HEK293 (cell line): ENCODE data around the gene HRAS.
A peak's percentile ranks its signal among the peaks of the same experiment; 100 is the strongest.

Source experiments
- BCL11A ChIP-seq: fragments of 450-650 bp; formaldehyde crosslinking; IDR thresholded peaks from 2 replicates; pipeline ENCODE4 v1.5.1; 2016; ENCODE audit warnings: low read depth, missing biosample characterization, missing genetic modification characterization
- EGR2 ChIP-seq: fragments of 450-650 bp; formaldehyde crosslinking; IDR thresholded peaks from 2 replicates; pipeline ENCODE4 v1.5.1; 2016; ENCODE audit warnings: low read depth, missing biosample characterization, missing genetic modification characterization
- GFI1B ChIP-seq: fragments of 450-650 bp; formaldehyde crosslinking; IDR thresholded peaks from 2 replicates; pipeline ENCODE4 v1.5.1; 2016; ENCODE audit warnings: missing biosample characterization, missing genetic modification characterization
- HOXC10 ChIP-seq: sonication (generic); formaldehyde crosslinking; IDR thresholded peaks from 2 replicates; pipeline ENCODE4 v1.8.1; 2023; ENCODE audit warnings: mild to moderate bottlenecking, missing genetic modification reagents
- KLF10 ChIP-seq: fragments of 450-650 bp; IDR thresholded peaks from 2 replicates; pipeline ENCODE4 v1.5.1; 2018; ENCODE audit warnings: missing biosample characterization, mild to moderate bottlenecking, missing genetic modification characterization
- MEIS1 ChIP-seq: sonication (generic); formaldehyde crosslinking; IDR thresholded peaks from 2 replicates; pipeline ENCODE4 v1.8.1; 2022; ENCODE audit warnings: missing genetic modification reagents, mild to moderate bottlenecking, borderline replicate concordance
- PRDM1 ChIP-seq: fragments of 450-650 bp; formaldehyde crosslinking; IDR thresholded peaks from 2 replicates; pipeline ENCODE4; 2016; ENCODE audit warnings: missing biosample characterization, missing genetic modification characterization
- REPIN1 ChIP-seq: fragments of 450-650 bp; formaldehyde crosslinking; IDR thresholded peaks from 2 replicates; pipeline ENCODE4 v1.5.1; 2017; ENCODE audit warnings: missing biosample characterization, missing genetic modification characterization, low read depth
- YY1 ChIP-seq: fragments of 450-650 bp; formaldehyde crosslinking; IDR thresholded peaks from 2 replicates; pipeline ENCODE4 v1.5.1; 2018; ENCODE audit warnings: missing biosample characterization, missing genetic modification characterization
- ZBTB10 ChIP-seq: fragments of 450-650 bp; formaldehyde crosslinking; IDR thresholded peaks from 2 replicates; pipeline ENCODE4 v1.5.1; 2016; ENCODE audit warnings: missing biosample characterization, missing genetic modification characterization
- ZBTB17 ChIP-seq: fragments of 450-650 bp; formaldehyde crosslinking; IDR thresholded peaks from 2 replicates; pipeline ENCODE4 v1.5.1; 2016; ENCODE audit warnings: missing biosample characterization, missing genetic modification characterization
- ZBTB21 ChIP-seq: fragments of 450-650 bp; formaldehyde crosslinking; IDR thresholded peaks from 2 replicates; pipeline ENCODE4 v1.5.1; 2017; ENCODE audit warnings: missing biosample characterization, missing genetic modification characterization
- ZFP41 ChIP-seq: fragments of 450-650 bp; formaldehyde crosslinking; IDR thresholded peaks from 2 replicates; pipeline ENCODE4 v1.5.1; 2016; ENCODE audit warnings: missing biosample characterization, missing genetic modification characterization, borderline replicate concordance
- ZNF112 ChIP-seq: fragments of 450-650 bp; formaldehyde crosslinking; IDR thresholded peaks from 2 replicates; pipeline ENCODE4 v1.5.0; 2017; ENCODE audit warnings: missing biosample characterization, missing genetic modification characterization
- ZNF121 ChIP-seq: fragments of 450-650 bp; formaldehyde crosslinking; IDR thresholded peaks from 2 replicates; pipeline ENCODE4 v1.5.1; 2016; ENCODE audit warnings: missing biosample characterization, missing genetic modification characterization
- ZNF140 ChIP-seq: fragments of 450-650 bp; formaldehyde crosslinking; IDR thresholded peaks from 2 replicates; pipeline ENCODE4 v1.5.1; 2016; ENCODE audit warnings: missing biosample characterization, missing genetic modification characterization
- ZNF146 ChIP-seq: fragments of 450-650 bp; formaldehyde crosslinking; IDR thresholded peaks from 2 replicates; pipeline ENCODE4 v1.5.1; 2016; ENCODE audit warnings: missing biosample characterization, missing genetic modification characterization
- ZNF155 ChIP-seq: fragments of 450-650 bp; formaldehyde crosslinking; IDR thresholded peaks from 2 replicates; pipeline ENCODE4 v1.5.1; 2016; ENCODE audit warnings: missing biosample characterization, missing genetic modification characterization
- ZNF169 ChIP-seq: fragments of 450-650 bp; formaldehyde crosslinking; IDR thresholded peaks from 2 replicates; pipeline ENCODE4 v1.5.1; 2016; ENCODE audit warnings: missing biosample characterization, missing genetic modification characterization
- ZNF239 ChIP-seq: fragments of 450-650 bp; formaldehyde crosslinking; IDR thresholded peaks from 2 replicates; pipeline ENCODE4 v1.5.1; 2016; ENCODE audit warnings: missing biosample characterization, missing genetic modification characterization
- ZNF302 ChIP-seq: fragments of 450-650 bp; formaldehyde crosslinking; IDR thresholded peaks from 2 replicates; pipeline ENCODE4 v1.5.1; 2016; ENCODE audit warnings: missing biosample characterization, missing genetic modification characterization, low read depth
- ZNF398 ChIP-seq: fragments of 450-650 bp; formaldehyde crosslinking; IDR thresholded peaks from 2 replicates; pipeline ENCODE4 v1.5.1; 2017; ENCODE audit warnings: missing biosample characterization, missing genetic modification characterization
- ZNF426 ChIP-seq: fragments of 450-650 bp; formaldehyde crosslinking; IDR thresholded peaks from 2 replicates; pipeline ENCODE4 v1.5.1; 2017; ENCODE audit warnings: missing biosample characterization, missing genetic modification characterization, mild to moderate bottlenecking, inconsistent platforms, moderate library complexity
- ZNF473 ChIP-seq: fragments of 450-650 bp; formaldehyde crosslinking; IDR thresholded peaks from 2 replicates; pipeline ENCODE4 v1.5.1; 2017; ENCODE audit warnings: missing biosample characterization, missing genetic modification characterization
- ZNF596 ChIP-seq: fragments of 450-650 bp; IDR thresholded peaks from 2 replicates; pipeline ENCODE4 v1.5.0; 2018; ENCODE audit warnings: missing biosample characterization, mild to moderate bottlenecking, missing genetic modification characterization, moderate library complexity
- ZNF645 ChIP-seq: fragments of 450-650 bp; formaldehyde crosslinking; IDR thresholded peaks from 2 replicates; pipeline ENCODE4; 2016; ENCODE audit warnings: missing biosample characterization, missing genetic modification characterization
- ZNF654 ChIP-seq: fragments of 450-650 bp; formaldehyde crosslinking; IDR thresholded peaks from 2 replicates; pipeline ENCODE4 v1.5.1; 2016; ENCODE audit warnings: low read depth, missing biosample characterization, missing genetic modification characterization
- ZNF658 ChIP-seq: fragments of 450-650 bp; formaldehyde crosslinking; IDR thresholded peaks from 2 replicates; pipeline ENCODE4; 2016; ENCODE audit warnings: missing biosample characterization, missing genetic modification characterization
- ZNF692 ChIP-seq: fragments of 450-650 bp; formaldehyde crosslinking; IDR thresholded peaks from 2 replicates; pipeline ENCODE4 v1.5.1; 2016; ENCODE audit warnings: missing biosample characterization, missing genetic modification characterization
- ZNF701 ChIP-seq: fragments of 450-650 bp; formaldehyde crosslinking; IDR thresholded peaks from 2 replicates; pipeline ENCODE4 v1.5.1; 2016; ENCODE audit warnings: missing biosample characterization, missing genetic modification characterization
- ZNF704 ChIP-seq: fragments of 450-650 bp; formaldehyde crosslinking; IDR thresholded peaks from 2 replicates; pipeline ENCODE4 v1.5.1; 2016; ENCODE audit warnings: missing biosample characterization, missing genetic modification characterization
- ZNF707 ChIP-seq: fragments of 450-650 bp; formaldehyde crosslinking; IDR thresholded peaks from 2 replicates; pipeline ENCODE4 v1.5.1; 2016; ENCODE audit warnings: missing biosample characterization, missing genetic modification characterization

HRAS gene

GRCh38 chr11:535519-536454, at the start of gene HRAS (continued):
- TF ChIP-seq REPIN1 (no peak), YY1 (tag by site-specific recombination) (no peak), ZNF704 (no peak), ZNF701 (tag by site-specific recombination) (no peak), ZFP41 (tag by site-specific recombination) (no peak), ZNF658 (tag by site-specific recombination) (no peak), ZNF121 (tag by site-specific recombination) (no peak), ZNF239 (no peak), ZNF654 (tag by site-specific recombination) (no peak), ZNF707 (tag by site-specific recombination) (no peak), ZNF155 (tag by site-specific recombination) (no peak), ZNF645 (tag by site-specific recombination) (no peak), KLF10 (0 out of 2 replicates have a peak, but pooled peaks have one; percentile 35), ZNF692 (tag by site-specific recombination) (peak; percentile 37; the same call in 1 of the 2 replicates), ZBTB17 (tag by site-specific recombination) (no peak), ZNF302 (no peak), ZNF426 (tag by site-specific recombination) (no peak), ZNF398 (tag by site-specific recombination) (no peak), ZNF146 (no peak), ZNF473 (no peak), ZNF169 (tag by site-specific recombination) (no peak), ZNF596 (tag by site-specific recombination) (no peak), GFI1B (tag by site-specific recombination) (no peak), BCL11A (tag by site-specific recombination) (no peak), PRDM1 (tag by site-specific recombination) (no peak), ZNF140 (tag by site-specific recombination) (no peak), MEIS1 (CRISPR knock-in tag) (no peak), ZBTB21 (tag by site-specific recombination) (no peak), ZBTB10 (tag by site-specific recombination) (0 out of 2 replicates have a peak, but pooled peaks have one; percentile 25), ZNF112 (tag by site-specific recombination) (no peak), EGR2 (tag by site-specific recombination) (no peak), HOXC10 (0 out of 2 replicates have a peak, but pooled peaks have one; percentile 18)
